WI38 (cell line): ENCODE data around the gene WDR86.

Experiments
- H3K4me3 ChIP-seq: 2 replicates; pipeline ENCODE4 v1.5.1; 2011; ENCODE audit warnings: low read depth, mild to moderate bottlenecking, control low read depth, low read length
- TF ChIP-seq, protein P1 (sequence below): IDR thresholded peaks from 2 replicates; pipeline ENCODE4 v1.5.1; 2012; ENCODE audit warnings: low read depth, mild to moderate bottlenecking, control low read depth, low read length

Gene WDR86

DNA sequence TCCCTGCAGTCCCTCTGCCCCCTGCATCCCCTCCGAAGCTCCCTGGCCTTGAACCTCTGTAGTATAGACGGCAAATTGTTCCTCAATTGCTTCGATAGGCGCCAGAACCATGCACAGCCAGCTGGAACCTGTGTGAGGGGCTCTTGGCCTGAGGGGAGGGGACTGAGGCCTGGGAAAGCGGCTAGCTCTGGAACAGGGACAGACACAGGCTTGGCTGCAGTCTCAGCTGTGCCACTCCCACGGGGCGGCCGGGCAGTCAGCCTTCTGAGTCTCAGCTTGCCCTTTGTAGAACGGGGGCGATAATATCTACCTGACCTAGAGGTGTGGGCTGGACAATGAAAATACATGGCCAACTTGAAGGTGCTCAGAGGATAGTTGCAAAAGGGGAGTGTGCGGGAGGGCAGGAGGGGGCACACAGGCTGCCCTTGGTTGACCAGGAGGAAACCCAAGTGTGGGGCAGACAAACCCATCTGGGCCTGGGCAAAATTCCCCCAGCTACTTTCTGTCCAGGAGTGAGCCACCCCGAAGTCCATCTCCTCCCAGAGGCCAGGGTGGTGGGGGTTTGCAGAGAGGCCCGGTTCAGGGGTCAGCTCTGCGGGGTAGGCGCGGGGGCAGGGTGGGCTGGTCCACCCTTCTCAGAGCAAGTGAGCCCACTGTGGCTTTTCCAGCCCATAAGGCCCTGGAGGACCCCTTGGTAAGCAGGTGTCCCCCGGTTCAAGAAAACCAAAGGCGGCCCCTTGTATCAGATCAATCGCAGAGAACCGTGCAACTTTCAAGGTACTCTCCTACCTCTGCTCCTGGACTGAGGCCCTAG, 25.5 kb upstream of the WDR86 start:
- no peak overlapping the region for H3K4me3 ChIP-seq
- TF ChIP-seq, protein P1, sequence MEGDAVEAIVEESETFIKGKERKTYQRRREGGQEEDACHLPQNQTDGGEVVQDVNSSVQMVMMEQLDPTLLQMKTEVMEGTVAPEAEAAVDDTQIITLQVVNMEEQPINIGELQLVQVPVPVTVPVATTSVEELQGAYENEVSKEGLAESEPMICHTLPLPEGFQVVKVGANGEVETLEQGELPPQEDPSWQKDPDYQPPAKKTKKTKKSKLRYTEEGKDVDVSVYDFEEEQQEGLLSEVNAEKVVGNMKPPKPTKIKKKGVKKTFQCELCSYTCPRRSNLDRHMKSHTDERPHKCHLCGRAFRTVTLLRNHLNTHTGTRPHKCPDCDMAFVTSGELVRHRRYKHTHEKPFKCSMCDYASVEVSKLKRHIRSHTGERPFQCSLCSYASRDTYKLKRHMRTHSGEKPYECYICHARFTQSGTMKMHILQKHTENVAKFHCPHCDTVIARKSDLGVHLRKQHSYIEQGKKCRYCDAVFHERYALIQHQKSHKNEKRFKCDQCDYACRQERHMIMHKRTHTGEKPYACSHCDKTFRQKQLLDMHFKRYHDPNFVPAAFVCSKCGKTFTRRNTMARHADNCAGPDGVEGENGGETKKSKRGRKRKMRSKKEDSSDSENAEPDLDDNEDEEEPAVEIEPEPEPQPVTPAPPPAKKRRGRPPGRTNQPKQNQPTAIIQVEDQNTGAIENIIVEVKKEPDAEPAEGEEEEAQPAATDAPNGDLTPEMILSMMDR: no peak

DNA sequence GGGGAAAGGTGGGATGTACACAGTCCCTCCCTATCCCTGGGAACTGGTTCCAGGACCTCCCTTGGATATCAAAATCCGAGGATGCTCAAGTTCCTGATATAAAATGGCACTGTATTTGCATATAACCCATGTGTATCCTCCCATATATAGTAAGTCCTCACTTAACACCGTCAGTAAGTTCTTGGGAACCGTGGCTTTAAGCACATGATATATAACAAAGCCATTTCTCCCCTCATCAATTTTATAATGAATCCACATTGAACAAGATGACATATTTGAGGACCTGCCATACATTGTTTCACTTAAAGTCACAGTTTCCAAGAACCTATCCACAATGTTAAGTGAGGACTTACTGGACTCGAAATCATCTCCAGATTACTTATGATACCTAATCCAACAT, 24.7 kb upstream of the WDR86 start:
- no peak overlapping the region for H3K4me3 ChIP-seq
- TF ChIP-seq, protein P1: no peak

DNA sequence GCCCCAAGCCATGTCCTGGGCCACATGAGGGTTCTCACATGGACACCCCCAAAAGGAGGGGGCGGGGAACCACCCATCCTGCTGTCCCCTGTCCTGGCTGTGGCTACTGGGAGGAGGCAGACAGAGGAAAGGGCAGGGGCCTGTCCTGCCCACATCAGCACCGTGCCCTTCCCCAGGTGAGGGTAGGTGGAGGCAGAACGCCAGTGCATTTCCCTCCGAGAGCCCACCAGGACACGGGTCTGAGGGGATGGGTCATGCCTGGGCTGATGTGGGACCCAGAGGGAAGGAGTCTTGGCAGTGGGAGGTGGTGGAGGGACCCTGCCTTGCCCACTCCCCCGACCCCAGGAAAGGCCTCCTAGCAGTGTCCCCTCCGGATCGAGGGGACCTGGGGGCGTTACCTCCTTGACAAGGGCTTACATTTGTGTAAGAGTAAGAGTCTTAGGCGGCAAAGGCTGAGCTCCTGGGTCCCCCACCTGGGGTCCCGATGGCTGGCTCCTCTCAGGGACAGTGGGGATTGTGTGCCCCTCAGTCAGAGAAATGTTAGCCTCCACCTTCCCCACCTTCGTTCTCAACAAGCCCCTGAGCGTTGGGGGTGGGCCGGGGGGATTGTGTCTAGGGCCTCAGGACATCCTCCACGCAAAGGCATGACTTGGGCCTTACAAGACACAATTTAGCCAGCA, 24.0 kb upstream of the WDR86 start:
- TF ChIP-seq, protein P1: no peak
- H3K4me3 ChIP-seq: no peak overlapping the region

DNA sequence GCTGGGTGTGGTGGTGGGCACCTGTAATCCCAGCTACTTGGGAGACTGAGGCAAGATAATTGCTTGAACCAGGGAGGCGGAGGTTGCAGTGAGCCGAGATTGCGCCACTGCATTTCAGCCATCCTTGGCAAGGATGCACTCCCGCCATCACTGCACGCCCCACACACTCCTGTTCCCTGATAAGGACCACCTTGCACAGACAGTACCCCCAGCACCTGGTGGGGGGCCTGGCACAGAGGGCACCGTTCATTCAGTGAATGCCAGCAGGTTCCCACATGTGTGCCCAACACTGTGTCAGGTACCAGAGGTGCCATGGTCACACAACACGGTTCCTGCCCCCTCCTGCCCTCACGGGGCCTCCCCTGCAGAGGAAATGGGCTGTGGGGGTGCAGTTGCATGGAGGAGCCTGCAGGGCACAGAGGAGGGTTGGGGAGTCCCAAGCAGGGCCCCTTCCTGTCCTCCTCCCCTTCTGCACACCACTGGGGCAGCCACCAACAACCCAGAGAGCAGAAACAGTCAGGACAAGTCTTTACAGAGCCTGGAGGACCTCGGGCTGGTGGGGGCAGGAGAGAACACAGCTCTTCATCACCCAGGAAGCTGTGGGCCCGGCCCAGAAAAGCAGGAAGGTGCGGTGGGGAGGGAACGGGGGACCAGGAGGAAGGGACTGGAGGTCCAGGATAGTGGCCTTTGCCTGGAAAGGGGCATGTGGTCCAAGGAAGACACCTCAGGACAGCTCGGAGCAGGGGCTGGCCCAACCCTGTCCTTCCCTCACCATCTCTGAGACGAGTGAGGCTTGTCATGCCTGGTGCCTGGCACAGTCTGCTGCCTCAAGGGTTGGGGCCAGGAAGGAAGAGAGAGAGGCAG, 23.1 kb upstream of the WDR86 start:
- TF ChIP-seq, protein P1: no peak
- no peak overlapping the region for H3K4me3 ChIP-seq

DNA sequence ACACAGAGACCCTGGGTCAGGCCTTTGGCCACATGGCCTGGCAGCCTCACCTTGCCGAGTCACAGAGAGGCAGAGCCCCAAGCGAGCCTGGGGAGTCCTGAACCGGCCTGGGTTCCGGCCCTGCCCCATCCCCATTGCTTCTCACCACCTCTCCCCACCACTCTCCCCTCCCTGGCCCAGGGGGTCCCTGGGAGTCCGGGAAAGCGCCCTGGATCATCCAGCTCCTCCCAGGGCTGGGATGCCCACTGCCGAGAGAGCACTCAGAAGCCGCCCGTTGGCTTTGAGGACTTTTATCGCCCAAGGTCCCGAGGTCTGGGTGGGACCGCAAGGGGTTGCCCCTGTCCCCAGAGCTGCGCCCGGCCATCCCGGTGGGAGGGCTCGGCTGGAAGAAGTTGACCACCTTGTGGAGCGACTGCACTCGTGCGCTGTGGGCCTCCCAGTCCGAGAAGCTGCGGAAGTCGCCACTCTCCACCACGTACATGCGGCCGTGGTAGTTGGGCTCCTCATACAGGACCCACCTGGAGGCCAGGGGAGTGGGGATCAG, 22.0 kb upstream of the WDR86 start:
- TF ChIP-seq, protein P1: no peak
- H3K4me3 ChIP-seq: no peak overlapping the region

DNA sequence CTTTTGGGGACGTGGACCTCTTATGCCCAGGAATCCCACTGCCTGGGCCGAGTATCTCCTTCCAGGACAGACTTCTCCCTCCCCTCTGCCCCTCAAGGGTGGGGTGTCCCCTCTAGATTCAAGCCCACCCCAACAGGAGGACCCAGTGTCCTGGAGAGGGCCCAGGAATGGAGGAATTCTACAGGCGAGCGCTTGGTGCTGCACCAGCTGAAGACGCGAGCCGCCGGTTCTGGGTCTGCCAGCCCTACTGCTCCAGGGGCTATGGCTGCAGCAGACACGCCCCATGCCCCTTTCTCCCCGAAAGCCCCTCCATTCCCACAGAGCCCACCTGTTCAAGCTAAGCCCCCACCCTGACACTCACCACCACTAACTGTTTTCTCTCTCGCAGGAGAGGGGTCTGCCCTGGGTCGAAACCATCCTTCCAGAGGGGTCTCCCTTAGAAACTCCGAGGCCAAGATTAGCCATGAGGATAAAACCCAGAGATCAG, 21.5 kb upstream of the WDR86 start:
- TF ChIP-seq, protein P1: no peak

More for the DNA sequence above, 21.5 kb upstream of the WDR86 start:
- H3K4me3 ChIP-seq: no peak overlapping the region
